GM12801 (cell line): ENCODE data around the gene USO1.

Source experiments
- TF ChIP-seq, protein P1 (sequence below): IDR thresholded peaks from one replicate; pipeline ENCODE4 v1.5.1; 2011; ENCODE audit warnings: control low read depth; ENCODE audit not compliant: insufficient read length; ENCODE audit errors: extremely low read depth

The USO1 gene

GRCh38 chr4:75729836-75730235, 5.5 kb downstream of the USO1 start:
- TF ChIP-seq, protein P1, sequence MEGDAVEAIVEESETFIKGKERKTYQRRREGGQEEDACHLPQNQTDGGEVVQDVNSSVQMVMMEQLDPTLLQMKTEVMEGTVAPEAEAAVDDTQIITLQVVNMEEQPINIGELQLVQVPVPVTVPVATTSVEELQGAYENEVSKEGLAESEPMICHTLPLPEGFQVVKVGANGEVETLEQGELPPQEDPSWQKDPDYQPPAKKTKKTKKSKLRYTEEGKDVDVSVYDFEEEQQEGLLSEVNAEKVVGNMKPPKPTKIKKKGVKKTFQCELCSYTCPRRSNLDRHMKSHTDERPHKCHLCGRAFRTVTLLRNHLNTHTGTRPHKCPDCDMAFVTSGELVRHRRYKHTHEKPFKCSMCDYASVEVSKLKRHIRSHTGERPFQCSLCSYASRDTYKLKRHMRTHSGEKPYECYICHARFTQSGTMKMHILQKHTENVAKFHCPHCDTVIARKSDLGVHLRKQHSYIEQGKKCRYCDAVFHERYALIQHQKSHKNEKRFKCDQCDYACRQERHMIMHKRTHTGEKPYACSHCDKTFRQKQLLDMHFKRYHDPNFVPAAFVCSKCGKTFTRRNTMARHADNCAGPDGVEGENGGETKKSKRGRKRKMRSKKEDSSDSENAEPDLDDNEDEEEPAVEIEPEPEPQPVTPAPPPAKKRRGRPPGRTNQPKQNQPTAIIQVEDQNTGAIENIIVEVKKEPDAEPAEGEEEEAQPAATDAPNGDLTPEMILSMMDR = no peak

- TF ChIP-seq, protein P1 = no peak
These were observed 9.0 kb downstream of the USO1 start for GRCh38 chr4:75733369-75733768.

- TF ChIP-seq, protein P1 = no peak
These were observed 11.1 kb downstream of the USO1 start for GRCh38 chr4:75735525-75735924.

- TF ChIP-seq, protein P1 = no peak
These were observed 12.5 kb downstream of the USO1 start for GRCh38 chr4:75736862-75737261.

DNA sequence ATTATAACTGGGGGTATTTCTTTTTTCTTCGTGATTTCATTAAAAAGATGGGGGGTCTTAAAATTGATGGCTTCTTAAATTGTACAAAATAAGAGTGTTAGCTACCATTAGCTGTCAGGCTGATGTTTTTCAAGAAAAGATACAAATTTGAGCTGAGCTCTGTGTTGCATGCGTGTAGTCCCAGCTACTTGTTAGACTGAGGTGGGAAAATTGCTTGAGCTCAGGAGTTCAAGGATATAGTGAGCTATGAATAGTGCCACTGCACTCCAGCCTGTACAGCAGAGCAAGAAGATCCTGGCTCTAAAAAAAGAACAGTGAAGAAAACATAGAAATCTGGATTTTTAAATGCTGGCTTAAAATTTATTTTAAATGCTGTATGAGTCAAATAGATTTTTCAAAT, 13.0 kb downstream of the USO1 start:
- TF ChIP-seq, protein P1 = no peak

- TF ChIP-seq, protein P1 = no peak
These were observed 16.6 kb downstream of the USO1 start for GRCh38 chr4:75741027-75741426.

GRCh38 chr4:75742451-75742850, 18.1 kb downstream of the USO1 start:
- TF ChIP-seq, protein P1 = no peak

GRCh38 chr4:75745161-75745560, 20.8 kb downstream of the USO1 start:
- TF ChIP-seq, protein P1 = no peak
